ENCODE data around the gene PYGB.

The PYGB gene

DNA sequence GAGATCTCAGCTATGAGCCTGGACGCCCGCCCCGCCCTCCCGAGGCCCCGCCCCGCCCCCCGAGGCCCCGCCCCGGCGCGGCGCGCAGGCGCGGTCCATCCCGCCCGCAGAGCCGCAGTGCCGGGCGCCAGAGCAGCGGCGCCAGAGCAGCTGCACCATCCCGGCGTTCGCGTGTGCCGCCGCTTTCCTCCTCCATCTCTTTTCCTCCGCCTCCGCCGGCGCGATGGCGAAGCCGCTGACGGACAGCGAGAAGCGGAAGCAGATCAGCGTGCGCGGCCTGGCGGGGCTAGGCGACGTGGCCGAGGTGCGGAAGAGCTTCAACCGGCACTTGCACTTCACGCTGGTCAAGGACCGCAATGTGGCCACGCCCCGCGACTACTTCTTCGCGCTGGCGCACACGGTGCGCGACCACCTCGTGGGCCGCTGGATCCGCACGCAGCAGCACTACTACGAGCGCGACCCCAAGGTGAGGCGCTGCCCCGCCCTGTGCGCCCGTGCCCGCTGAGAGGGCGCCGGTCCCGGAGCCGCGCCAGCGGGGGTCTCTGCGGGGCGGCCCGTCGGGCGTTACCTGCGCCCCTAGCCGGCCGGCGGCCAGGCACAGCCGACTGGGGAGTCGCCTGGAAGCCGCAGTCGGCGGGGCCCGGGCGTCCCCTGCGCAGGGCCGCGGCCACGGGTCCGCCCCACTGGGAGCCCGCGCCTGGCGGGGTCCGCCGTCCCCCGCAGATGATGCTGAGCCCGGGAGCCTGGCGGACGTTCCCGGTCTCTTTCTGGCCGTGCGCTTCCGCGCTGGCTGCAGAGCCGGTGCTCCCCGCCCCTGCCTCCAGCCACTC lies at the start of gene PYGB:
Gene PYGB, plus strand, starts transcription at position 130 of the 830 bp plus-strand sequence. Its CDS starts 94 bp downstream, at position 224.
- peak; percentile 76; the same call in 1 of the 2 replicates for TF ChIP-seq TAF1 (IDR thresholded peaks at IDR 0.05; ENCODE audit: low read depth)
- no peak for TF ChIP-seq CREB1 (IDR thresholded peaks at IDR 0.05; ENCODE audit: low read depth)
- TF ChIP-seq, protein P1, sequence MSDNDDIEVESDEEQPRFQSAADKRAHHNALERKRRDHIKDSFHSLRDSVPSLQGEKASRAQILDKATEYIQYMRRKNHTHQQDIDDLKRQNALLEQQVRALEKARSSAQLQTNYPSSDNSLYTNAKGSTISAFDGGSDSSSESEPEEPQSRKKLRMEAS (IDR thresholded peaks at IDR 0.05), result peak; percentile 76
- TF ChIP-seq CEBPB (IDR thresholded peaks at IDR 0.05), result no peak
- TF ChIP-seq TEAD4 (IDR thresholded peaks at IDR 0.05), result no peak
- no peak; the same call in 1 of the 2 replicates for TF ChIP-seq EP300 (IDR thresholded peaks at IDR 0.05; ENCODE audit: borderline replicate concordance)
- no peak for TF ChIP-seq NFIC (IDR thresholded peaks at IDR 0.05)
- TF ChIP-seq TCF12 (IDR thresholded peaks at IDR 0.05; ENCODE audit: low read depth), result 0 out of 2 replicates have a peak, but pooled peaks have one; percentile 20
- TF ChIP-seq EGR1 (IDR thresholded peaks at IDR 0.05), result peak; percentile 31; the same call in 1 of the 2 replicates
- TF ChIP-seq FOXM1 (IDR thresholded peaks at IDR 0.05; ENCODE audit: borderline replicate concordance, low read depth), result no peak
- TF ChIP-seq YY1 (IDR thresholded peaks at IDR 0.05; ENCODE audit: low read depth), result peak; percentile 54; the same call in 1 of the 2 replicates
- TF ChIP-seq ZBTB7A (IDR thresholded peaks at IDR 0.05; ENCODE audit: low read depth), result no peak
- TF ChIP-seq, protein P2, sequence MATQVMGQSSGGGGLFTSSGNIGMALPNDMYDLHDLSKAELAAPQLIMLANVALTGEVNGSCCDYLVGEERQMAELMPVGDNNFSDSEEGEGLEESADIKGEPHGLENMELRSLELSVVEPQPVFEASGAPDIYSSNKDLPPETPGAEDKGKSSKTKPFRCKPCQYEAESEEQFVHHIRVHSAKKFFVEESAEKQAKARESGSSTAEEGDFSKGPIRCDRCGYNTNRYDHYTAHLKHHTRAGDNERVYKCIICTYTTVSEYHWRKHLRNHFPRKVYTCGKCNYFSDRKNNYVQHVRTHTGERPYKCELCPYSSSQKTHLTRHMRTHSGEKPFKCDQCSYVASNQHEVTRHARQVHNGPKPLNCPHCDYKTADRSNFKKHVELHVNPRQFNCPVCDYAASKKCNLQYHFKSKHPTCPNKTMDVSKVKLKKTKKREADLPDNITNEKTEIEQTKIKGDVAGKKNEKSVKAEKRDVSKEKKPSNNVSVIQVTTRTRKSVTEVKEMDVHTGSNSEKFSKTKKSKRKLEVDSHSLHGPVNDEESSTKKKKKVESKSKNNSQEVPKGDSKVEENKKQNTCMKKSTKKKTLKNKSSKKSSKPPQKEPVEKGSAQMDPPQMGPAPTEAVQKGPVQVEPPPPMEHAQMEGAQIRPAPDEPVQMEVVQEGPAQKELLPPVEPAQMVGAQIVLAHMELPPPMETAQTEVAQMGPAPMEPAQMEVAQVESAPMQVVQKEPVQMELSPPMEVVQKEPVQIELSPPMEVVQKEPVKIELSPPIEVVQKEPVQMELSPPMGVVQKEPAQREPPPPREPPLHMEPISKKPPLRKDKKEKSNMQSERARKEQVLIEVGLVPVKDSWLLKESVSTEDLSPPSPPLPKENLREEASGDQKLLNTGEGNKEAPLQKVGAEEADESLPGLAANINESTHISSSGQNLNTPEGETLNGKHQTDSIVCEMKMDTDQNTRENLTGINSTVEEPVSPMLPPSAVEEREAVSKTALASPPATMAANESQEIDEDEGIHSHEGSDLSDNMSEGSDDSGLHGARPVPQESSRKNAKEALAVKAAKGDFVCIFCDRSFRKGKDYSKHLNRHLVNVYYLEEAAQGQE (IDR thresholded peaks at IDR 0.05; ENCODE audit: low read depth), result no peak
- no peak for TF ChIP-seq RAD21 (IDR thresholded peaks at IDR 0.05; ENCODE audit: low read depth)
- TF ChIP-seq, protein P3, sequence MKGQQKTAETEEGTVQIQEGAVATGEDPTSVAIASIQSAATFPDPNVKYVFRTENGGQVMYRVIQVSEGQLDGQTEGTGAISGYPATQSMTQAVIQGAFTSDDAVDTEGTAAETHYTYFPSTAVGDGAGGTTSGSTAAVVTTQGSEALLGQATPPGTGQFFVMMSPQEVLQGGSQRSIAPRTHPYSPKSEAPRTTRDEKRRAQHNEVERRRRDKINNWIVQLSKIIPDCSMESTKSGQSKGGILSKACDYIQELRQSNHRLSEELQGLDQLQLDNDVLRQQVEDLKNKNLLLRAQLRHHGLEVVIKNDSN (IDR thresholded peaks at IDR 0.05), result no peak

DNA sequence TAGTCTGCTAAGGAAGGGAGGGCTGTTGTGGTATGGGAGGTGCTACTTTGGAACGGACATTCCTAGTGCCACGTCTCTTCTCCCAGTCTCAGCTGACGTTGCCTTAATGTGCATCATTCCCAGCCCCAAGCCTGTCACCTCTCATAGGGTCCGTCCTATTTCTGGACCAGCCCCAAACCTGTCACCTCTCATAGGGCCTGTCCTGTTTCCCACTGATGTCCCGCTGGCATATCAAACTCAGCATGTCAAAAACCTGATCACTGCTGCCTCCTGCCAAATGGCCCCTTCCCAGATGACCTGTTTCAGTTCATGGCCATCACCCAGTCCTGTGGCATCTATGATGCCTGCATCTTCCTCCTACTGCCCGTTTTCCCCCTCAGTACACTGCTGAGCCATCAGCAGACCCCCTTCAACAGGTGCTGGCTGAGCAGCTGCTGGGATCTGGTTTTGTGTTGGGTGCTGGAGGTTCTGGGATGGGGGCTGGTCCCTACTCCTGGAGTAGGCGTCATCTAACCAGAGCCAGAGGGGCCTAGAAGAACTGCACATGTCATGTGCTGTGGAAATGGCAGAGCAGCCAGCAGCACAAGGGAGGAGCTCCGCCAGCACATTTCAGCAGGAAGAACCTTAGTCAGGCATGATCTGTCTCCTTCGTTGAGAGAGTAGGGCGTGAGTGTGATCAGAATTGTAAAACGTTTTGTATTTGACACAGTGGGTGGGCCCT lies 49.1 kb upstream of the PYGB start:
- TF ChIP-seq, protein P2 (IDR thresholded peaks at IDR 0.05; ENCODE audit: low read depth), result no peak
- no peak for TF ChIP-seq YY1 (IDR thresholded peaks at IDR 0.05; ENCODE audit: low read depth)
- no peak for TF ChIP-seq CEBPB (IDR thresholded peaks at IDR 0.05)
- TF ChIP-seq TAF1 (IDR thresholded peaks at IDR 0.05; ENCODE audit: low read depth), result no peak
- TF ChIP-seq, protein P3 (IDR thresholded peaks at IDR 0.05), result no peak
- no peak for TF ChIP-seq CREB1 (IDR thresholded peaks at IDR 0.05; ENCODE audit: low read depth)

DNA sequence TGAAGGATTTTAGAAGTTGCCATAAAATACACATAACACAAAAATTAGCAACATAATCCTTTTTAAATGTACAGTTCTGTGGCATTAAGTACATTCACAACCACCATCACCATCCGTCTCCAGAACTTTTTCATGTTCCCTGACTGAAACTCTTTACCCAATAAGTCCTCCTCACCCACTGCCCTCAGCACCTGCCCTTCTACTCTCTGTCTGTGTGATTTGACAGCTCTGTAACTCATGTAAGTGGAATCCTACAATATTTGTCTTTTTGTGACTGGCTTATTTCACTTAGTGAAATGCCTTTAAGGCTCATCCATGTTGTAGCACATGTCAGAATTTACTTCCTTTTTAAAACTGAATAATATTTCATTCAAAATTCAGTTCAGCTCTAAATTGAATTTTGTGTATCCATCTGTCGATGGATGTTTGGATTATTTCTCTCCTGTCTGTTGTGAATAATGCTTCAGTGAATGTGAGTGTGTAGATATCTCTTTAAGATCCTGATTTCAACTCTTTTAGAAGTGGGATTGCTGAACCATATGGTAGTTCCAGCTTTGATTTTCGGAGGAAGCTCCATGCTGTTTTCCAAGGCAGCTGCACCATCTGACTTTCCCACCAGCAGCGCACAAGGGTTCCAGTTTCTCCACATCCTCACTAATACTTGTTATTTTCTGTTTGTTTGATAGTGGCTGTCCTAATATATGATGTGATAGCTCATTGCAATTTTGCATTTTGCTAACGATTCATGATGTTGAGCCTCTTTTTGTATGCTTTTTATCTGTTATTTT lies 48.2 kb upstream of the PYGB start:
- TF ChIP-seq, protein P2 (IDR thresholded peaks at IDR 0.05; ENCODE audit: low read depth), result no peak
- TF ChIP-seq TEAD4 (IDR thresholded peaks at IDR 0.05) (no peak), FOXM1 (IDR thresholded peaks at IDR 0.05; ENCODE audit: borderline replicate concordance, low read depth) (no peak), YY1 (IDR thresholded peaks at IDR 0.05; ENCODE audit: low read depth) (no peak), RAD21 (IDR thresholded peaks at IDR 0.05; ENCODE audit: low read depth) (no peak)

DNA sequence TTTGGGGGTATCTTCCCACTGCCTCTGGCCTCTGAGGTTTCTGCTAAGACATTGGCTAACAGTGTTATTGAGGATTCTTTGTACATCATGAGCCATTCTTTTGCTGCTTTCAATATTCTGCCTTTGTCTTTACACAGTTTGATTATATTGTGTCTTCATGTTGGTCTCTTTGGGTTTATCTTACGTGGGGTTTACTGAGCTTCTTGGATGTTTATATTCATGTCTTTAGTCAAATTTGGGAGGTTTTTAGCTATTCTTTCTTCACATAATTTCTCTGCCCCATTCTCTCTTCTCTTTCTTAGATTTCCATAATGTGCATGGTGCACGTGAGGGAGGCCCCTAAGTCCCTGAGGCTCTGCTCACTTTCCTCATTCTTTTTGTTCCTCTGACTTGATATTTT lies 44.8 kb upstream of the PYGB start:
- TF ChIP-seq CREB1 (IDR thresholded peaks at IDR 0.05; ENCODE audit: low read depth), result no peak
- no peak for TF ChIP-seq TEAD4 (IDR thresholded peaks at IDR 0.05)
- no peak for TF ChIP-seq RAD21 (IDR thresholded peaks at IDR 0.05; ENCODE audit: low read depth)
- TF ChIP-seq, protein P2 (IDR thresholded peaks at IDR 0.05; ENCODE audit: low read depth), result no peak
- TF ChIP-seq NFIC (IDR thresholded peaks at IDR 0.05), result no peak
- TF ChIP-seq, protein P3 (IDR thresholded peaks at IDR 0.05), result no peak

Data from Ishikawa (cell line).